NCI-H446 (cell line): ENCODE data around the gene IRF4.
A peak's percentile ranks its signal among the peaks of the same experiment; 100 is the strongest.
"Not testable (repeated sequence)": the region's sequence is repeated elsewhere in the genome, so short reads cannot be mapped to it uniquely, and the experiment has no call there.

Experiments used
- DNase-seq, 2 experiments: peaks; one replicate each; lab custom pipeline; 2025; lab: John Stamatoyannopoulos, UW

The IRF4 gene

GRCh38 chr6:422433-423054 is 31.0 kb downstream of the IRF4 start:
- no peak for DNase-seq

- DNase-seq, result no peak
These were observed 31.7 kb downstream of the IRF4 start for GRCh38 chr6:423055-423798.

- DNase-seq, result no peak
These were observed 32.3 kb downstream of the IRF4 start for GRCh38 chr6:423799-424345.

GRCh38 chr6:424741-425417 is 33.3 kb downstream of the IRF4 start:
- no peak for DNase-seq

- not testable (repeated sequence) for DNase-seq
These were observed 33.9 kb downstream of the IRF4 start for GRCh38 chr6:425418-425788.

- DNase-seq, result not testable (repeated sequence)
These were observed 34.7 kb downstream of the IRF4 start for GRCh38 chr6:426198-426738.

- DNase-seq, result no peak
These were observed 36.6 kb downstream of the IRF4 start for GRCh38 chr6:428047-428603.

- DNase-seq, result no peak
These were observed 38.1 kb downstream of the IRF4 start for GRCh38 chr6:429515-430121.

- DNase-seq, result no peak
These were observed 40.0 kb downstream of the IRF4 start for GRCh38 chr6:431504-431903.

GRCh38 chr6:431986-432385 is 40.4 kb downstream of the IRF4 start:
- DNase-seq, result no peak

GRCh38 chr6:434051-434705 is 42.6 kb downstream of the IRF4 start:
- no peak for DNase-seq

GRCh38 chr6:435441-436307 is 44.1 kb downstream of the IRF4 start:
- DNase-seq, result no peak

- no peak for DNase-seq
These were observed 44.9 kb downstream of the IRF4 start for GRCh38 chr6:436308-437036.

GRCh38 chr6:437037-437392 is 45.5 kb downstream of the IRF4 start:
- no peak for DNase-seq

- DNase-seq, result no peak
These were observed 47.1 kb downstream of the IRF4 start for GRCh38 chr6:438634-439170.

- peak in 1 of 2 experiments; percentile 5 for DNase-seq
These were observed 48.2 kb downstream of the IRF4 start for GRCh38 chr6:439641-440167.

GRCh38 chr6:441126-441920 is 49.8 kb downstream of the IRF4 start:
- no peak for DNase-seq

- DNase-seq, result no peak
These were observed 52.1 kb downstream of the IRF4 start for GRCh38 chr6:443621-444159.
